Activated CD4-positive, alpha-beta T cell treated with anti-CD3 and anti-CD28 coated beads, Interleukin-10, Interleukin-2, amounts not matched to agents 100 ng/mL and 50 ng/mL, durations not matched to agents 16 hours and 8 hours (primary cell): ENCODE measurements around the gene BABAM2.
A peak's percentile ranks its signal among the peaks of the same experiment; 100 is the strongest.

Source experiments
- DNase-seq: peaks from one replicate; pipeline ENCODE4 v3.0.0-alpha.2; 2020

BABAM2 gene

DNA sequence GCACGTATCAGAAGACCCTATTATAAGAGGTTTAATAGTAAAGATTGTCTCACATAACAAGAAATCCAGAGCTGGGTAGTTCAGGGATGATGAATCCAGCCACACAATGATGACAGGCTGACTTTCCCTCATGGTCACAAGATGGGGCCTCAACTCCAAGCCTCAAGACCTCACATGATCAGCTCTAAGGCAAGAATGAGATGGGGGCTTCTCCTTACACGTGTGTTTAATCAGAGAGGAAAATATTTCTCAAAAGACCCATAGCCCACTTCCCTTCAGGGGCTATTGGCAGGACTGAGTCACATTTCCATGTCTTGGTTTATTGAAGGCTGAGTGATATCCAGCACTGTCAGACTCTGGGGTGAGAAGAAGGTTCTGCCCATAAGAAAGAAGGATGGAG is 402.0 kb downstream of the BABAM2 start:
- DNase-seq, result no peak

DNA sequence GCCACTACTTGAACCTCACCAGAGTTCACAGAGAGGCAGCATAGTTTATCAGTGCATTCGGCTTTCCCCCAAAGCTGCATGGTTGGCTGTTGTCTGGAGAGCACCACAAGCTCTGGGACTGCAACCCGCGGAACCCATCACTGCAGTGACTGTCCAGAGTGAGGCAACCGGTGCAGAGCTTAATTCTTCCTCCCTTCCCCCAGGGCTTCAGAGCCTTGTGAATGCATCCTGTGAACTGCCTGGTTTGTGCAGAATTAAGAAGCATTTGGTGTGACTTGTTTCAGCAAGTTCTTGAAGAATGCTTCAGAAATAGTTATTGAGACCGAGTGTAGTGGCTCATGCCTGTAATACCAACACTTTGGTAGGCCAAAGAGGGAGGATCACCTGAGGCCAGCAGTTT is 402.9 kb downstream of the BABAM2 start:
- DNase-seq, result no peak

DNA sequence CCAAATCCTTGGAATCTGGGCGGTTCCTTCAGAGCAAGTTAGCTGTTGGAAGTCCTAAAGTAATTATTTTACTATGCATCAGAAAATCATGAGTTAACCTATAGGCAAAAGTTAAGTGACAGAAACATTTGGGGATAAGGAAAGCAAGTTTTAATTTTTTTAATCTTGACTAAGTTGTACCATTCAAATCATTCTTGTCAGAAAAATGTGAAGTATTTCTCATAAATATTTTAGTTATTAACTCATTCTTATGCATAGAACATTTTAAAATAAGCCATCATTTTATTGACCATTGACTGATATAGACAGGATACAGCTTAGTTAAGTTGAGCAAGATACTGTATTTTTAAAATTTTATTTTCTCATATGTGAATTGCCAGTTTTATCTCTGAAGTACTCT is 403.9 kb downstream of the BABAM2 start:
- no peak for DNase-seq

DNA sequence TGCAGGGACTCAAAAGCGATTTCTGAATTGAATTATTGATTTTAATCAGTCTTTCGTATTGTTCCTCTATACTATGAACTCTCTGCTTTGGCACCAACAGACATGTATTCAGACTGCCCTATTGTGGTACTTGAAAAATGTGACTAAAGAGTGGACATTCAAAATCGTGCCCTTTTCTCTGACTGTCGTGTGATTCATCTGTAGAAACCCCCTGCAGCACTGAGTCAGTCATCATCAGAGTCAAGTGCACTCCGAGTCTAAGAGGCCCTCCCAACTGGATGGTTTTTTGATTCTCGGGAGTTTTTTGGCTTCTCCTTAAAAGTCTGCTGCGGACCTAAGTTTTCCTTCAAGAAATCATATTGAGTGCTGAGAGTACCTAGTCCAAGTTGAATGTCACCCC is 405.7 kb downstream of the BABAM2 start:
- DNase-seq, result no peak

DNA sequence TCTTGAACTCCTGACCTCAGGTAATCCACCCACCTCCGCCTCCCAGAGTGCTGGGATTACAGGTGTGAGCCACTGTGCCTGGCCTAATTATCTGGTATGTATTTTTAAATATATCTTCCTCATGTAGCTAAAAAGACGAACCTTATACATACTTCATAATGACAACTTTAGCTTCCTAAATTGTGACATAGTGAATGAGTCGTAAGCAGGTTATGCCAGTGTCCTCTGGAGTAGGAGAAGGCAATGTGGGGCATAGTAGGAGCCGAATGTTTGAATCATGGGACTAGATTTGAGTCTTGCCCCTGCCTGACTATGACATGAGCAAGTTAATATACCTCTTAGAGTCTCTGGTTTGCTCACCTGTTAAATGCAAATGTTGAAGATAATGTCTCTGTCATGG is 406.4 kb downstream of the BABAM2 start:
- DNase-seq, result no peak

DNA sequence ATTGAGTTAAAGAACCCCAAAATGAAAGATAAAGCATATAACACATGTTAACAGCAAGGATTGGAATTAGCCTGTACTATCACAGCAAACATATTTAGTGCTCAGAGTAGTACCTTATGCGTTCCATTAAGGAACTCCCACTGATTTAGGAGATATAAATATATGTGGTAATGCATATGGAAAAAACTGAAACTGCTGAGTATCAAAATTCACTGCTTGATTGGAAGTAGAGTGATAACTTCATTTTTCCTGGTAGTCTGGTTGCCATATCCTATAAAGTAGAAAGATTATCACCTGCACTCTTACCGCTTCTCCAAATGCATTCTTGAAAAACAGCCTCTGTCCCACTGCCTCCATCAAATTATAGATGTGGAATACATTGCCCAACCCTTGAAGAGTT is 407.0 kb downstream of the BABAM2 start:
- DNase-seq, result no peak

DNA sequence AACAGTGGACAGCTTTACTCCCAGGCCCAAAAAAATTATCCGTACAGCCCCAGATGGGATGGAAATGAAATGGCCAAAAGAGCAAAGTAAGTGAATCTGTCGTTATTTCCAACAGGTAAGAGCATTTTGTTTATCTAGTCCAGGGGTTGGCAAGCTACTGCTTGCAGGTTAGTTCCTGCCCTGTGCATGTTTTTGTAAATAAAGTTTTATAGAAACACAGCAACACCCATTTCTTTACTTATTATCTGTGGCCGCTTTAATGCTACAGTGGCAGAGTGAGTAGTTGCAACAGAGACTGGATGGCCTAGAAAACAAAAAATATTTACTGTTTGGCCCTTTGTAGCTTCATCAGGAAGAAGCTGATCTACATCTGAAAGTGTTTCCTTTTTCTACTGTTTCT is 407.9 kb downstream of the BABAM2 start:
- DNase-seq, result no peak

DNA sequence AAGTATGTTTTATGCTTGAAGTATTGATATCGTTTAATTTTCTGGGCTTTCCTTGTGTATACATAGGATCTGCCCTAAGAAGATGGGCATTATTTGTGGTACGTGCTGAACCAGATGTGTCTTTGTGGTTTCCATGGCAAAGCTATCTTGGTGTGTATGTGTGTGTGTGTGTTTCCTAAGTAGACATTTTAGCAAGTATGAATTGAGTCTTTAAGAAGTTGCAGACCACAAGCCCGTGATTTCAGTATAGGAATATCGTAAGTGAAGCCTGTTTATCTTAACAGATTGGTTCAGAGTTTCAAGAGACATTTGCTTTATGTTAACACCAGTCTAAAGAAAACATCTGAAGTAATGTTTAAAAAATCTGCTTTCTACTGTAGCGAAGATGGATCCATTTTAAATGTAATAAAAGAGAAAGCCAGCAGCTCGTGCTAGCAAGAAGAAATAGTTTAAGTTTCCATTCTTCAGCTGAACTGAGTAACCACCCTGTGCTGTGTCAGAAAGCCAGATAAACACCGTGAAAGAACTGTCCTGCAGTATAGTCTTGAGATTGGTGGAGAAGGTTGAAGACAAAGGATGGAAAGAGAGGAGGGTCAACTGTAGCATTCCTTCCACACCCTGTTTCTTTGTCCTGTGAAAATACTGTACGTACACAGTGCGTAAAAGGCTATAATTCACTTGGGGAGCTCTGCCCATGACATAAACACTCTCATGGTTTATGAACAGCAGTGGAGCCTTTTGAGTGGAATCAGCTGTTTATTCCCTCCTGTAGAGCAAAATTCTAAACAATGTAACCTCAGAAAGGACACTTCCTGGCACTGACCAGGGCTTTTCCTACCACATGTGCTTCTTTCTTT is 410.2 kb downstream of the BABAM2 start:
- no peak for DNase-seq

DNA sequence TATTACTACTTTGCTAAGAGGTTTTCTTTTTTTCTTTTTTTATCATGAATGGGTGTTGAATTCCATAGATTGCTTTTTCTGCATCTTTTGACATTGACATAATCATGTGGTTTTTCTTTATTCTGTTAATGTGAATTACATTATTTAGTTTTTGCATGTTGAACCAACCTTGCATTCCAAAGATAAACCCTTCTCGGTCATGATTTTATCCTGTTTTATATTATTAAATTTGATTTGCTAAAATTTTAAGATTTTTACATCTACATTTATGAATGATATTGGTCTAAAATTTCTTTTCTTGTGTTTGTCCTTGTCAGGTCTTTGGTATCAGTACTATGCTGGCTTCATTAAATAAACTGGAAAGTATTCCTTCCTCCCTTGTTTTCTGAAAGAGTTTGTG is 414.7 kb downstream of the BABAM2 start:
- no peak for DNase-seq

DNA sequence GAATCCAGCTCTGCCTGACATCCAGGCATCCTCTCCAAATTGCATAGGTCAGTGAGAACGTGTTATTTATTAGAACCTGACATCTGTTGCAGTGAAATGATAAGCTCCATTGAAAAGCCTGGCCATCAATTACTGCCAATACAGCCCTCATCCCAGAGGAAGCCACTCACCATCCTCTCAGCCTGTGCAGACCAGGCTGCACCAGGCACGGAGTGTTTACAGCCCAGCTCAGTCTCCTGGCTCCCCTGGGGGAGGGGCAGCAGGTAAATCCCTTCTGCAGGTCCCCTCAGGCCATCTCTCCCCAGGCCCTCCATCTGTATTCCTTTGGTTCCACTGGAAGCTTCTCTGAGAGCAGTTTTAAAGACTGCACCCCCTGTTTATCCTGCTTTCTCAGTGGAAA is 419.6 kb downstream of the BABAM2 start:
- DNase-seq, result no peak

DNA sequence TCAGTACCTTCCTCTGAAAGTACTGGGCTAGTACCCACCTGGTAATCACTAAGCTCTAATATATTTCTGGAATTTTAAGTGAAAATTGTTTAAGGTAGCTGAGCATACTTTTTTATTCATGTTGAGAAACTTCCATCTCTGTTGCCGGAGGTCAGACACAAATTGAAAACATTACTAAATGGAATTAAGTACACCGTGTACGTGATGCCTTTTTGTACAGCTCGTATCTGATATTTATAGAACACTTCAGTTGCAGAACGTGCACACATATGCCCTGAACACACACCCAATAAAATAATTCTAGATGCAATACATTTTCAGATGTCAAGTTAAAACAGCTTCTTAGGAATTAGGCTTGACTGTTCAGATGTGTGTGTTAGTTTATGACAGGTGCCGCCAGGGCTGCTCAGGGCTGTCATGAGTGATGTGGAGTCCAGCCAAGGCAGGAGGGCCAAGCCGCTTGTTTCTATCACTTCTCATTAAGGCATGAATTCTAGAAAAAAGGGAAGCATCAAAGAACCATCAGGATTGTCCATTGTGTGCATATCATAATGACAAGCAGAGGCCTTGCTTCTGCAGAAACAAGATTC is 421.2 kb downstream of the BABAM2 start:
- no peak for DNase-seq

DNA sequence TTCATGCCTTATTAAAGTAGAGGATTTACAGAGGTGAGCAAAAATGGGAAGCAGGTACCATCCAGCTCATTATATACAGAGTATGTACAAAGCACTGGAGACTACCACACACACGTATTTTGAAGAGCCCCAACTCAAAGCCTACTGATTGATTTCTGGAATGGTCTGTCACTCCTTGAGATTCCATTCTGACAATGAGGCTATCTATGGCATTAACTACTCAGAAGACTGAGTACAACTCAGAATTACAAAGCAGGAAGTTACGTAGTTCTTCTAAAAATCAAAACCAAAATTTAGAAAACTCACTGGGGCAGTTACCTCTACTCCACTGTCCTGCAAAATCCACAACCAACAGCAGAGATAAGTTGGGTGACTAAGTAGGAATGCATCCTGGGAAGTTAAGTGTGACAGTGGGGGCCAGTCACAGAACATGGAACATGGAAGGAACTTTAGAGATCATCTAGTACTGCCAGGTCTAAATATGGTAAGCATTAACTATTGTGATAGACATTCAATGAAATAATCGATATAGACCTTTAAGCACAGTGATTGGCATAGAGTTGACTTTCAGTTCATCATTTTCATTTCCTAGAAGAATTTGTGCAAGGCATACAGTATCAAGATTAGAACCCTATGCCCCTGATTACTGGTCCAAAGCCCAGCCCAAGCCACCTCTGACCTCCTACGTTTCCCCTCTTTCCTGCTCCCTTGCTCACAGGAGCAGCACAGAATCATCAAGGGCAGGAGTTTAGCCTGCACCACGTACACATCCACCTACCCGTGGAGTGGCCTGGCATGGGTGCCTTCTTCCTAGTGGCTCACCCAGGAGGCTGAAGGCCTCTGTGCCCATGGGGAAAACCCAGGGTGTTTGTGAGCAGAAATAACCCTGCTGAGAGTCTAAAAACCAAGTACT is 422.0 kb downstream of the BABAM2 start:
- peak; percentile 41 for DNase-seq

DNA sequence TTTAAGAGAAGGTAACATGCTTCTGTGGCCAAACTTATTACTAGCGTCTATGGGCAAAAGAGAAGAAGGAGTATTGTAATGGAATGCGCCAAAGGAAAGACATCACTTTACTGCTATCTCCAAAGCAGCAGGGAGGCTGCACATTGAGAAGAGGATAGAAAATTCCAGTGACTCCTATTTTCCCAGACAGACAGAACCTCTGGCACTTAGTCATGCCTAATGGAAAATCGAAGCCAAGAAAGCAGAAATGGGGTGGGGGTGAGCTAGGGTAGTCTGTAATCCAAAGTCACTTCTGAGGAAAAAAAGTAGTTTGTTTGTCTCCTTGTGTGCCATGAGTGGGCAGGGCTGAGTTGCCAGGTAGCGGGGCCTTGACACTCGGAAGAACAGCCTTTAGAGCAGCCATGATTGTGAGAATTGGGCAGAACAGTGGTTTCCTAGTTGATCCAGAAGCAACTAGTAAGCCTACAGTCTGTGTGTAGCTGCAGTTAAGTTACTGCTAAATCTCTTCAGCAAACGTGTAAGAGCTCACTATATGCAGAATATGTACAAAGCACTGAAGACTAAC is 422.8 kb downstream of the BABAM2 start:
- DNase-seq, result no peak

DNA sequence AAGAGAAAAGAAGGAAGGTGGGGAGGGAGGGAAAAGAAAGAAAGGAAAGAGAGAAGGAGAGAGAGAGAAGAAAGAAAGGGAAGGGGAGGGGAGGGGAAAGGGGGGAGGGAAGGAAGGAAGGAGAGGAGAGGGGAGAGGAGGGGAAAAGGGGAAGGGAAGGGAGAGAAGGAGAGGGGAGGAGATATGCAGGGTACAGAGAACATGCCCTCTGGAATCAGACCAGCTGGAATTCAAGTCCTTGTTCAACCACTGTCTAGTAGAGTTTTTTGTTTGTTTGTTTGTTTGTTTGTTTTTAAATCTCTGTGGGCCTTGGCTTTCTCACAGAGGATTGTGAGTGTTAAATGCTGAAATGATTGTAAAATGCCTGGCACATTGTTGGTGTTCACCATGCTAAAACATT is 424.4 kb downstream of the BABAM2 start:
- DNase-seq, result no peak

DNA sequence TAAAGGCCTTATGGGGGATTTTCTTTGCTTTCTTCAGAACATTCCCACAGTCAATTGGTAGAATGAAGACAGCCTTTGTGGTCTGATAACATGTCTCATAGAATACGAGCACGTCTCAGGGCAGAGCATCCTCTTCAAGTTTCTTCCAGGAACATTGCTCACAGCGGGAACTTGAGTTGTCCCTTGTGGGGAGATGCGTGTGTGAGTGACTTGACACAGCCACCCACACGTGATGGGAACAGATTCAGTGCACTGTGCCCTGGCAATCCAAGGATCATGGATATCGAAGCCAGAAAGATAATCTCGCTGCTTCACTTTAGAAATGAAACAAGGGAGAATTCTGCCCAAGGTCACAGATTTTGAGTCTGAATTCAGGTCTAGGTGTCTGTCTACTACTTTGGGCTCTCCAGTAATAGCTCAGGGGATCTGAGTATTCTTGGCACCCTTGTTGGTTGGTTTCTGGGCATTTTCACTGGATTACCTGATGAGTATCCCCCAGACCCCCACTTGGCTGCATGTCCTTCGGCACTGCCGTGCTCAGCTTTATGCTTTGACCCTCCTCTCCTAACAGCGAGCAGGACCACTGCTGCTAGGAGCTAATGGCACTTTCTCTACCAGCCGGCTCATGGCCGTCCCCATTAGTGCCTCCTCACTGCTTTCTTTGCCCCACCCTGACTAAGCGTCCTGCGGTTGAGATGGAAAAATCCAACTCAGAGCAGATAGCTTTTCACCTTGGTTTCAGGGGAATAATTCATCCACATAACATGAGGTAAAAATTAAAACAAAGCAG is 426.2 kb downstream of the BABAM2 start:
- DNase-seq, result no peak

DNA sequence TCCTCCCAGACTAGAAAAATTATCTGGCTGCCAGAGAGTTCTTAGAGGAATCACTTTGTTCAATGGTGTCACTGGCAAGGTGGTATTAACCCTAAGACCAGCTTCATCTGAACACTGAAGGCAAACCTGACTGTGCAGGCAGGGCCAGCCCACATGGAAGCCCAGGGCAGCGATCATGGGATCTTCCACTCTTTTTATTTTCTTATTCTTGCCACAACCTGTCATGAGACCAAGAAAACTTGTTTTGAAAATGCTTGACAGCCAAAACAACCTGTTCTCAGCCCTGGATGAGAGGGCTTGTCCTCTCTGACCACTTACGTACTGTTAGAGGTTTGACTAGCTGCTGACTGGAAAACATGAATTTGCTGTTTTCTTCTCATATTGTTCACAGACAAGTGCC is 426.9 kb downstream of the BABAM2 start:
- no peak for DNase-seq

DNA sequence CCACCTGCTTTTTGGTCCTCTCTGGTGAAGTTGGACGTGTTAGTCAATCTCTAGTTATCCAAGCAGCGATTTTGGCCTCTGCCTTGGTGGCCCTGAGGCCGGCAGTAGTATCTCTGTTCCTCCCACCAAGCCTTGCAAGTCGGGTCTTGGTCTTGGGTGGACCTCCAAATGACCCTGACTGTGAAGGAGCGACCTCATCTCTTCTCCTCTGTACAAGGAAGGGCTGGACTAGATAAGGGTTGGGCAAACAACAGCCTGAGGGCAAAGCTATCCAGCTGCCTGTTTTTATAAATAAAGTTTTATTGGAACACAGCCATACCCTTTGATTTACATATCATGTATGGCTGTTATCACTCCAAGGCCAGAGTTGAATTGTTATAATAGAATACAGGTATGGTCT is 427.5 kb downstream of the BABAM2 start:
- DNase-seq, result no peak

DNA sequence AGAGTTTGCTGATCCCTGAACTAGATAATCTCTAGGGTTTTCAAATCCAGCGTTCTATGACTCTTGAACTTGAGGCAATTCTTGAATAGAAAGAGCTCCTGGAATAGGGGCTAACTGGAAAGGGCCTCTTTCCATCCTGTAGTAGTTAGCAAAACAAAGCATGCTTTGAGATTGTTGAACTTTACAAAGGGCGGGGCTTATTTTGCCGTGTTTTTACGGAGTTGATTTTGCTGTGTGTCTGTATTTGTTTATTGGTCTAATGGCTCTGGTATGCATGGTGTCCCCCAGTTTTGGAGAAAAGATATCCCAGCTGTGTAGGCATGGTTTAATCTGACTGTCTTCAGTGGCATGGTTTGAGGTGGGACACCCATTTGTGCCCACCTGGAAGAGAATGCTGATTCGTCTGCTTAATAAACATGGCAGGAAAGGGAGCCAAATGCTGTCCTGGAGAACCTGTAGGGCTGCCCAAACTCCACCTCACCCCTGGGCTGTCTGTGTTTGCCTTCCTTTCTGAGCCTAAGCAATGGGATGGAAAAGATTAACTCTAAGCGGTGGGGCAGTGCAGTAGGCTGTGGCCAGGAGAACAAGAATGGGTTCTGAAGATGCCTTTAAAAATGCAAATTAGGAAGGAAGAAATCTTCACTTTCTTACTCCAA is 428.1 kb downstream of the BABAM2 start:
- no peak for DNase-seq

DNA sequence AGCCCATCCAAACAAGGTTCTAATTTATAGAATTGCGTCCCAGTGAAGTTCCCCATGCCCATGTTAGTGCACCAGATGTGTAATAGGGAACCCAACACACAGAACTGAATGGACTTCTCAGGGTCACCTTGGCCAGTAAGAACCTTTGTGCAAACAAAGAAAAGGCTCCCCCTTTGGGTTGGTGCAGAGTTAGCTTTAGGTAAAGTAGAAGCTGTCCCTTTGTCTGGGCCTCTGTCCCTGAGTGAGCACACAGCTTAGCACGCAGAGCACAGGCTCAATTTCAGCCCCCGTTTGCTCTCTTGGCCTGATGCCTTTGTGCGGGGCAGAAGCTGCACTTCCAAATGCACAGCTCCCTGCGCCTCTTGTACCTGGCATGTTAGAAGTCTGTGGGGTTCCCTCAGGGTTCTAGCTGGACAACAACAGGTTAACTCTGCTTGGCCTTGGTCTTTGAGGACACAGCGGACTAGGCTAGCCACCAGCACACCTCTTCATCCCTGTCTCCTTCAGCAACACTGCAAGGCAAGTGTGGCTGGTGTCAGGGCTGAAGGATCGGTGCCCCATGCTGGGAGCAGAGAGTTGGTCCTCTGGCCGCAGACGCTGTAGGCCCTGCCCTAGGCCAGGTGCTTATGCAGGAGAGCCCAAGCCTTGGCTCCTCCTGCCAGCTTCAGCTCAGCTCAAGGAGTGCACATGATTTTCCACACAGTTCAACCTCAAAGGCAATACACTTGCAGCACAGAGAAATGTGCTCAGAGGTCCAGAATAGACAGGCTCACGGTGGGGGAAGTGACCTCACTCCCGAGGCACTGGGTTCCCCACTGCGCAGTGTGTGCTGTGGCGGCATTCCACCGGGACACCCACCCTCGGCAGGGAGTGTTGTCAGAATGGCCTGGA is 428.8 kb downstream of the BABAM2 start:
- no peak for DNase-seq

DNA sequence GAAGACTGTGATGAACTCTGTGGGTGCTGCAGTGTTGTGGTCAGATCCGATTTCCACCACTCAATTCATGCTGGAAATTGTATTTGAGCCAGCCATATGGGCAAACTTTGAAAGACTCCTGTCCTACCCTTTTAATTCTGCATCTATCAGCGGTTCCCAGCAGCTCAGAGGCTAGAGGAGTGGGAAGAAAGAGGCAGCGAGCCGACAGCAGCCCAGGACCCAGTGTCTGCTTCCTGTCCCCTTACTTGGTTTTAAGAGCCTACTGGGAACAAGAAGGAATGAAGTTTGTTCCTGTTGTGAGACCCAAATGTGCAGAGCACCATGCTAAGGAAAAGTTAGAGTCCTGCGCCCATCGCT is 429.5 kb downstream of the BABAM2 start:
- DNase-seq, result no peak

DNA sequence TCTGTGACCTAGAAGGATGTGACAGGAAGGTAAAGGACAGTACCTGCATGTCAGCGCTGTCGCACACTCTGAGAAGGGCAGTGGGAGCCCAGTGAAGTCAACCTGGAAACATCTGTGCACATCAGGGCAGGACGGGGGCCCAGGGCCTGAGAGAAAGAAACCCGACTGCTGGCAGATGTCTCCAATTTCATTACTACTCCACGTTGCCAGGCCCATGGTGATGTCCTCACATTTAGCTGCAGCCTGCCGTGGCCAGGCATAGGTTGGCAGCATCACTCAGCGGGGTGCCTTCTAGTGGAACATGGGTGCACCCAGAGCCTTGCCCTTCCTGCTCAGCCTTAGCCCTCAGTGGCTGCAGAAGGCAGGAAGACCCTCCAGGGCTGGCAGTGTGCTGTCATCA is 429.8 kb downstream of the BABAM2 start:
- no peak for DNase-seq
